Fibroblast of skin of left quadriceps (primary cell): ENCODE measurements around the gene SENP7.
A peak's percentile ranks its signal among the peaks of the same experiment; 100 is the strongest.
"Not testable (repeated sequence)": the region's sequence is repeated elsewhere in the genome, so short reads cannot be mapped to it uniquely, and the experiment has no call there.

Experiments
- DNase-seq, 2 experiments: peaks; one replicate each; pipeline ENCODE4 v3.0.0-alpha.2; 2013; ENCODE audit warnings: low read depth in 2 of 2

The SENP7 gene, protein sequence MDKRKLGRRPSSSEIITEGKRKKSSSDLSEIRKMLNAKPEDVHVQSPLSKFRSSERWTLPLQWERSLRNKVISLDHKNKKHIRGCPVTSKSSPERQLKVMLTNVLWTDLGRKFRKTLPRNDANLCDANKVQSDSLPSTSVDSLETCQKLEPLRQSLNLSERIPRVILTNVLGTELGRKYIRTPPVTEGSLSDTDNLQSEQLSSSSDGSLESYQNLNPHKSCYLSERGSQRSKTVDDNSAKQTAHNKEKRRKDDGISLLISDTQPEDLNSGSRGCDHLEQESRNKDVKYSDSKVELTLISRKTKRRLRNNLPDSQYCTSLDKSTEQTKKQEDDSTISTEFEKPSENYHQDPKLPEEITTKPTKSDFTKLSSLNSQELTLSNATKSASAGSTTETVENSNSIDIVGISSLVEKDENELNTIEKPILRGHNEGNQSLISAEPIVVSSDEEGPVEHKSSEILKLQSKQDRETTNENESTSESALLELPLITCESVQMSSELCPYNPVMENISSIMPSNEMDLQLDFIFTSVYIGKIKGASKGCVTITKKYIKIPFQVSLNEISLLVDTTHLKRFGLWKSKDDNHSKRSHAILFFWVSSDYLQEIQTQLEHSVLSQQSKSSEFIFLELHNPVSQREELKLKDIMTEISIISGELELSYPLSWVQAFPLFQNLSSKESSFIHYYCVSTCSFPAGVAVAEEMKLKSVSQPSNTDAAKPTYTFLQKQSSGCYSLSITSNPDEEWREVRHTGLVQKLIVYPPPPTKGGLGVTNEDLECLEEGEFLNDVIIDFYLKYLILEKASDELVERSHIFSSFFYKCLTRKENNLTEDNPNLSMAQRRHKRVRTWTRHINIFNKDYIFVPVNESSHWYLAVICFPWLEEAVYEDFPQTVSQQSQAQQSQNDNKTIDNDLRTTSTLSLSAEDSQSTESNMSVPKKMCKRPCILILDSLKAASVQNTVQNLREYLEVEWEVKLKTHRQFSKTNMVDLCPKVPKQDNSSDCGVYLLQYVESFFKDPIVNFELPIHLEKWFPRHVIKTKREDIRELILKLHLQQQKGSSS

GRCh38 chr3:101512646-101513418 is at the start of gene SENP7:
Gene SENP7, minus strand, starts transcription at chr3:101513212. Its CDS starts 82 bp downstream, at chr3:101513130.
- peak; percentile 56 to 69 for DNase-seq

DNA sequence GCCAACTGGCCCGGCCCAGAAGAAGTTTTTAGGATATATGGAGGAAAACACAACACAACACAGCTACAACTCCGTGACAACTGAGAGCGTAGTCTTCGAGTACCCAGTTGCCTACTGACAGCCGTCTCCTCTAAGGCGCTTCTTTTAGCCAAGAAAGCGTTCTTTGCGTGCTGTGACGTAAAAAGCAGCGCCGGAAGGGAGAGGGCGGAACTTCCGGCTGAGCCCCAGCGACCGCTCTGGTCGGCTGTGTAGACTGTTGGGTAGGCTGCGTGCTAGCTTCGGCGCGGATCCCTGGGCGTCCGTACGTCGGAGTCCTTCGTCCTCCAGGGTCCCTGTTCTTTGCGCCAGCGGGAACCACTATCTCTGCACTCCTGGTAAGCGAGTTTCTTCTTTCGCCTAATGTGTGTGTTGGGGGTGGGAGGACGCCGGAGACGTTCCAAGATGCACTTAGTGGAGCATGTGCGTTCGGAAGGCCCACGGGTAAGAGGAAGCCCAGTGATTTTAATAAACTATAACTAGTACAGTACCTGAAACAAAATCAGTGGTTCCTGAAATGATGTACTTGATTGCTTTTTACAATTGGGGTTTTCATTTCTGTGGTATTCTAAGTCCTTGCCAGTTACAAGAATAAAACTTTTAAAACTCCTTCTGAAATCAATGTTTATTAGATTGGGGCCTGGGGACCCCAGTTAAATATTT is 48.8 kb upstream of the SENP7 start, which contains the start of gene TRMT10C:
Gene TRMT10C (plus strand): TSS at position 239 of the 699 bp plus-strand sequence. CDS start 2,914 bp downstream, outside the sequence.
- peak; percentile 79 to 85 for DNase-seq

- DNase-seq, result no peak
These were observed 43.1 kb upstream of the SENP7 start for GRCh38 chr3:101556064-101556463.

GRCh38 chr3:101553381-101553780 is 40.4 kb upstream of the SENP7 start:
- not testable (repeated sequence) for DNase-seq

DNA sequence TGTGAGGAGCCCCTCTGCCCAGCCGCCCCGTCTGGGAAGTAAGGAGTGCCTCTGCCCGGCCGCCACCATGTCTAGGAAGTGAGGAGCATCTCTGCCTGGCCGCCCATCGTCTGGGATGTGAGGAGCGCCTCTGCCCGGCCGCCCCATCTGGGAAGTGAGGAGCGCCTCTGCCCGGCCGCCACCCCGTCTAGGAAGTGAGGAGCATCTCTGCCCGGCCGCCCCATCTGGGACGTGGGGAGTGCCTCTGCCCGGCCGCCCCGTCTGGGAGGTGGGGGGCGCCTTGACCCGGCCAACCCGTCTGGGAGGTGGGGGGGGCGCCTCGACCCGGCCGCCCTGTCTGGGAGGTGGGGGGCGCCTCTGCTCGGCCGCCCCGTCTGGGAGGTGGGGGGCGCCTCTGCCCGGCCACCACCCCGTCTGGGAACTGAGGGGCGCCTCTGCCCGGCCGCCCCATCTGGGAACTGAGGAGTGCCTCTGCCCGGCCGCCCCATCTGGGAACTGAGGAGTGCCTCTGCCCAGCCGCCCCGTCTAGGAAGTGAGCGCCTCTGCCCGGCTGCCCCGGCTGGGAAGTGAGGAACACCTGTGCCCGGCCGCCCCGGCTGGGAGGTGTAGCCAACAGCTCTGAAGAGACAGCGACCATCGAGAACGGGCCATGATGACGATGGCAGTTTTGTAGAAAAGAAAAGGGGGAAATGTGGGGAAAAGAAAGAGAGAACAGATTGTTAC is 38.5 kb upstream of the SENP7 start:
- DNase-seq, result not testable (repeated sequence)

DNA sequence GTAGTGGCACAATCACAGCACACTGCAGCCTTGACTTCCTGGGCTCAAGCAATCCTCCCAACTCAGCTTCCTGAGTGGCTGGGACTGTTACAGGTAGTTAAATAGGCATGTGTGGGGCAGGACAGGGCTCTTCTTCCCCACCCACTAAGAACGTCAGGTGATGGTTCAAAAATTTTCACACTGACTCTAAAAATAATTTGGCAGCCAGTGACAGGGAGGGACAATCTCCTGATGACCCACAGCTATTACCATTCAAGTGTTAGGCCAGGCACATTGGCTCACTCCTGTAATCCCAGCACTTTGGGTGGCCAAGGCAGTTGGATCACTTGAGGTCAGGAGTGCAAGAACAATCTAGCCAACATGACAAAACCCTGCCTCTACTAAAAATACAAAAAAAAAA is 36.5 kb upstream of the SENP7 start:
- DNase-seq, result no peak

DNA sequence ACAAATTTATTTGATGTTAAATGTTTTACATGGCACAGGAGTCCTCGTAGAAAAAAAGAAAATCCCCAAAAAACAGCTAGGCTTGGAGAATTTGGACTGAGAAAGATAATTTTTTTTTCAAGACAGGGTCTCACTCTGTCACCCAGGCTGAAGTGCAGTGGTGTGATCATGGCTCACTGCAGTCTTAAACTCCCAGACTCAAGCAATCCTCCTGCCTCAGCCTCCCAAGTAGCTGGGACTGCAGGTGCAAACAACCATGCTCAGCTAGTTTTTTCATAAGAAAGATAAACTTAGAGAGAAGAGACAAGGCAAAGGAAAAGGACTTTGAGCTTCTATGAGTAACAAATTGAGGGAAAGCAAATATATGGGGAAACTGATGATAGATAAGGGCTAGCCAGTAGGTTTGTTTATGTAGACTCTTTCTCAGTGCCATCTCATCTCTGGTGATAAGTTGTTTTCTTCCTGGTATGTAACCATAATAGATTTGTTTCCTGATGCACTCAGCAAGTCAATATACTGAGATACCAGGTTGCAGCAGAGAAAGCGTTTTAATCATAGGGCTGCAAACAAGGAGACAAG is 35.6 kb upstream of the SENP7 start:
- no peak for DNase-seq

- no peak for DNase-seq
These were observed 31.3 kb upstream of the SENP7 start for GRCh38 chr3:101544161-101544850.

DNA sequence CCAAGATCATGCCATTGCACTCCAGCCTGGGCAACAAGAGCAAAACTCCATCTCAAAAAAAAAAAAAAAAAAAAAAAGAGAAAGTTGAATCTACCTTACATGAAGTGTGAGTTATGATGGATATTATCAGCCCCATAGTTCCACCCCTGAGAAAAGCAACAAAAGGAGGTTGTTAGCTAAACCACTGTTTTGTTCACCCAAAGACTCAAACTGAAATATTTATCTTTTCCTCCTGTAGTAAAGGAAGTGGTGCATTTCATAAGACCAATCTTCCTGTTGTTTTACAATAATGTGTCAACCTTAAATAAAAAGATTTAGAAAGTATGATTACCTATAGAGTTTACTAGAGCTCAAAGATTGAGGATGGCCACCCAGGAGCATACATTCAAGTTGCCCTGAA is 29.9 kb upstream of the SENP7 start:
- DNase-seq, result no peak

GRCh38 chr3:101536955-101537354 is 23.9 kb upstream of the SENP7 start:
- not testable (repeated sequence) for DNase-seq

DNA sequence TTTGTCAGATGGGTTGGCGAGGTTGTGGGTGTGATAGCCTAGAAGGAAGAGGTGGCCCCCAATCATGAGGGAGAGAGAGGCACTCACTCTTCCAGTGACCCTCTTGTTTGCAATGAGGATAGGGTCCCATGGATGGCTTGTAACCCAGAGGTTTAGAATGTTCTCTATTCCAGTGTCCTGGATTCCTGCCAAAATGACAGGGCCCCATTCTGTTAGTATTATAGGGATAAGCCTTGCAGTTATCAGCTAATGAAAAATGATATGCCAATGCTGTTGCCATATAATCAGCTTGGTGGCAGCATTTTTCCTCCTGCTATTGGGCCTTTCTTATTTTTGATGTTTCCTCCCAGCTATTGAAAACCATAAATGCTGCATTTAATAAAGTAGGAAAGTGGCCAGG is 23.3 kb upstream of the SENP7 start:
- DNase-seq, result no peak

- no peak for DNase-seq
These were observed 22.2 kb upstream of the SENP7 start for GRCh38 chr3:101535221-101535620.

DNA sequence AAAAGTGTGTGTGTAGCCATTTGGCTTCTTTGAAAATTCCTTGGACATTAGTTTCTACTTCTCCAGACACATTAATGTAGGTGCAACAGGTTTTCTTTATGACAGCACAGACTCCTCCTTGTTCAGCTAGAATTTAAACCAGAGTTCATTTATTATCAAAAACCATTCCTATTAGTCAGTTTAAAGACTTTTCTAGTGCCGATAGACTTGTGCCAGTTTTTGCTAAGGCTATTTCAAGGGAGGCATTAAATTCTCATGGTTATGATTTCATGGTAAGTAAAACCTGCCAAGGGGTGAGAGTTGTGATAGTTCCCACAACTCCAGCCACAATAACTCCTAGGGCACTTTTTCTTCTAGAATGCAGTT is 20.6 kb upstream of the SENP7 start:
- no peak for DNase-seq

- DNase-seq, result no peak
These were observed 20.0 kb upstream of the SENP7 start for GRCh38 chr3:101532783-101533602.

DNA sequence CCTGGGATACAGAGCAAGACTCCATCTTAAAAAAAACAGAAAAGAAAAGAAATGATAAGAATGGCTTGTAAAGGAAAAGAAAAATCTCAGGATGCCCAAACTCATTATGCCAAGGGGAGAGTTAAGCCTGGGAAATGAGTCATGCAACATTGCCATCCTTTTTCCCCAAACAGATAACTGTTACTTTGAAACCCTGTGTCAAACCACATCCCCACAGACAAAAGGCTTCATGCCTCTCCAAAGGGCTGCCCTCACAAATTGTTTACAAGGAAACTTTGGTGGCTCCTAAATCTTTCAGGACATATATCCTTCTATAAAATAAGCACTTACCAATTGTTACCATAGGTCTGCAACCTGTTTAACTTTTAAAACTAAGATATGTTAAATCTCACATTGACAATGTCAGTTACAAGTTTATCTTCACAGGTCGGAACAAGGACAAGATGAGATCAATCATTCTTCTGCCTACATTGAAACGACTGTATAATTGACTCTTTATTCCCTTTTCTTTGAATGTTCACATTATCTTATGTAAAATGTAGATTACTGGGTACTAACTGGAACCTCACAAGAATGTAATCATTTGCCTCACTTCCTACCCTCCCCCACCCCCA is 18.6 kb upstream of the SENP7 start:
- no peak for DNase-seq

DNA sequence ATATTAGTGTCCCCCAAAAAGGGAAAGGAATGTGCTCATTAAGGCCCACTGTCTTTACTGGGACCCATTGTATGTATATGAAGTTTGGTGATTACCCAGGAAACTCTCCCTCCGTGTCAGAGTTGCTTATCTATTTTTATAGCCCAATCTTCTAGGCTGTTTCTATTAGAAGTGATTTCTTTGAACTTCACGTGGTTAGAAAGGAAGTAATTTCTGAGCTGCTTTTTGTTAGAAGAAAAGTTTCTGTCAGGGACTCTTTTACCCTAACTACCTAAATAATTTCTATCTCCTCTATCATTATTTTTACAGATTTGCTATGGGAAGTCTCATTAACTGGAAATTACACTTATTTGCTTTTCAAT is 17.7 kb upstream of the SENP7 start:
- no peak for DNase-seq

GRCh38 chr3:101529816-101530685 is 17.0 kb upstream of the SENP7 start:
- no peak for DNase-seq
